NCI-H1930 (cell line): ENCODE data around the gene HOXB3.
"Not testable (repeated sequence)": the region's sequence is repeated elsewhere in the genome, so short reads cannot be mapped to it uniquely, and the experiment has no call there.

ENCODE experiments used
- DNase-seq, 2 experiments: peaks; one replicate each; lab custom pipeline; 2025; lab: John Stamatoyannopoulos, UW

Gene HOXB3

GRCh38 chr17:48545539-48545938 lies 44.5 kb downstream of the HOXB3 start:
- DNase-seq: no peak

GRCh38 chr17:48545022-48545375 lies 45.0 kb downstream of the HOXB3 start, which contains the start of gene HOXB2:
Gene HOXB2 (minus strand): TSS chr17:48545109. CDS start chr17:48544911, 198 bp downstream.
- peak; percentile 61 to 71 for DNase-seq

- DNase-seq: peak in 1 of 2 experiments; percentile 53
These were observed 45.6 kb downstream of the HOXB3 start for GRCh38 chr17:48544349-48545021.

GRCh38 chr17:48543854-48544348 lies 46.1 kb downstream of the HOXB3 start:
- no peak for DNase-seq

GRCh38 chr17:48543107-48543853 lies 46.8 kb downstream of the HOXB3 start:
- DNase-seq: peak in 1 of 2 experiments; percentile 28

DNA sequence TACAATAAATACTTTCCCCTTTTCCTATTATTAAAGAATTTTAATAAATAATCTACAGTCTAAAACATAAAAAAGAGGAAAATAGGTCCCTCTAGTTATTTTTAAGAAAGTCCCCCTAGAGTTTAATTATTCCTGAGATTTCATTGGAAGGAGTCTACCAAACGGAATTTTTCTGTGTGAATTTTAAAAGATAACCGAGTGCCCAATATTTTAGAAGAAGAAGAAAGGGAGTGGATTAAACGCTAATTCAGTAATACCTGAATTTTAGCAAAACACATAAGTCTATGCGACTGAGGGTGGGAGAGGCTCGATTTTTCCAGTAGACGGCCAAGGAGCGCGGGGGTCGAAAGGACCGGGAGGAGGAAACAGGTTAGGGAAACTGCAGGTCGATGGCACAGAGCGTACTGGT lies 47.3 kb downstream of the HOXB3 start:
- peak in 1 of 2 experiments; percentile 23 for DNase-seq

- peak in 1 of 2 experiments; percentile 44 for DNase-seq
These were observed 47.9 kb downstream of the HOXB3 start for GRCh38 chr17:48542114-48542656.

DNA sequence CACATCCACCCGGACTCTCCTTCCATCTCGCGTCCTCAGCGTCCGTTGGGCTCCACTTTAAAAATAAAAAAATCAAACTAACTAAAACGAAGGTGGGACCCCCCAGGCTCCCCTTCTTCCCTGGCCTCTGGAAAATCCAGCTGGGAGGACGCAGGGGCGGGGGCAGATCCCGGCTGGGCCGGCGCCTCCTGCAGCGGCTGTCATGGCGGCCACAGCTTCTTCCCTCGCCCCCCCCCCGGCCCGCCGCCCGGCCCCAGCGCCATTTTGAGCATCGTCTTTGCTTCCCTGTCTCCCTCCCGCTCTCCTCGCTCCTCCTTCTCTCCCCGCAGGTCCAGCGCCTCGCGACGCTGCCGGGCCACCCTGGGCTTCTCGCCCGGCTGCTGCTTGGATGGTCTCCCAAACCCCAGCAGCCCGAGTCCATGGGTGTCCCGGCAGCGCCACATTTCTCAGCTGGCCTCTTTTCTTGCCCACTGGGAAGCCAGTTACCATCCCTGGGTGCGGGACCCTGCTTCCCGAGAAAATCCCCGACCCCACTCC lies 48.4 kb downstream of the HOXB3 start:
- peak; percentile 39 to 44 for DNase-seq

GRCh38 chr17:48541036-48541576 lies 48.9 kb downstream of the HOXB3 start:
- DNase-seq: no peak

GRCh38 chr17:48540213-48540612 lies 49.8 kb downstream of the HOXB3 start:
- no peak for DNase-seq

GRCh38 chr17:48539177-48539576 lies 50.9 kb downstream of the HOXB3 start:
- no peak for DNase-seq

GRCh38 chr17:48537316-48537715 lies 52.7 kb downstream of the HOXB3 start:
- no peak for DNase-seq

DNA sequence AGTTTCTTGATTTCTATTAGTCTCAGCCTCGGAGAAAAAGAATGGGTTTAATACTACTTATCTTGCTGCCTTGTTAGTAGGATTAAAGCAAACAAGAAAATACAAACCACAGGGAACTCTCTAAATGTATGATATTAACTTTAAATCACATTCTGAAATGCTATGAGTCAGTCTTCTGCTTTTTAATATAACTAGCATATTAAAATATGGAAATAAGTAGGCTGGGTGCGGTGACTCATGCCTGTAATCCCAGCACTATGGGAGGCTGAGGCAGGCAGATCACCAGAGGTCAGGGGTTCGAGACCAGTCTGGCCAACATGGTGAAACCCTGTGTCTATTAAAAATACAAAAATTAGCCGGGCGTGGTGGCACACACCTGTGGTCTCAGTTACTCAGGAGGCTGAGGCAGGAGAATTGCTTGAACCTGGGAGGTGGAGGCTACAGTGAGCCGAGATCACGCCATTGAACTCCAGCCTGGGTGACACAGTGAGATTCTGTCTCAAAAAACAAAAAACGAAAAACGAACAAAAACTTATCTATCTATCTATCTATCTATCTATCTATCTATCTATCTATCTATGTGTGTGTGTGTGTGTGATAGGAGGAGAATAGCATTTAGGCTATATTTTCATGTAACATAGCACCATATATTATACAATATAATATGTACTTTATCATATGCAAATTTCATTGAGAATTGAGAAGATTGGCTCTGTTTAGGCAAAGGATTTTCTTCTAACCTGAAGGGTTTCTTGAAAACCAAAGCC lies 54.1 kb downstream of the HOXB3 start:
- not testable (repeated sequence) for DNase-seq

DNA sequence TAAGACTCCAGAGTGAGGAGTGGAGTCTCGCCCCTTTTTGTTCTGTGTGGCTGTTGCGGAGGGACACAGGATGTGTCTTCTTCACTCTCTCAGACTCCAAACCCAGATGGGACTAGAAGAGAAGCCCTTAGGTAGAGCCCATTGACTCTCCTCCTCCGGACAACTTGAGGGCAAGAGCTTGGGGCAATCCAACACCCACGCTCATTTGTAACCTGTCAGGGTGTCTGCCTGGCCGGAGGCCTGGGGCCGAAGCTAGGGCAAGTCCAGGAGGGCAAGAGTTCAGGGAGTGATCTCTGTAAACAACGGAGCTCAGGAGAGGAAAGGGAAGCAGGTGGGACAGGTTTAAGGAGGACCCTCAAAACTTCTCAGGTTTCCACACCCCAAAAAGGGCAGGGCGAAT lies 57.8 kb downstream of the HOXB3 start:
- no peak for DNase-seq

GRCh38 chr17:48530887-48531272 lies 59.2 kb downstream of the HOXB3 start, which contains the start of gene HOXB1:
Gene HOXB1 (minus strand): TSS chr17:48531011. CDS start chr17:48530904, 107 bp downstream.
- no peak for DNase-seq

- no peak for DNase-seq
These were observed 59.7 kb downstream of the HOXB3 start for GRCh38 chr17:48530208-48530886.

DNA sequence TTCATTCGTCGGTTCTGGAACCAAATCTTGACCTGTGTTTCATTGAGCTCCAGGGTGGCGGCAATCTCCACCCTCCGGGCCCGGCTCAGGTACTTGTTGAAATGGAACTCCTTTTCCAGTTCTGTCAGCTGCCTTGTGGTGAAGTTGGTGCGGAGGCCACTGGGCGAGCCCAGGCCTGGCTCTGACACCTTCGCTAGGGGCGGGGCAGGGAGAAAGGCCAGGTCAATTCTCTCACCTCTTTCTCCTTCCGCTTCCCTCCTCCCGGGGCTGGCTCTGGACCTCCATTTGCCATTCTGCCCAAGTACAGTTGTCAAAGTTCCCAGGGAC lies 60.4 kb downstream of the HOXB3 start:
- DNase-seq: no peak

- DNase-seq: no peak
These were observed 60.9 kb downstream of the HOXB3 start for GRCh38 chr17:48528936-48529682.

GRCh38 chr17:48528153-48528935 lies 61.7 kb downstream of the HOXB3 start:
- DNase-seq: no peak

- DNase-seq: no peak
These were observed 62.5 kb downstream of the HOXB3 start for GRCh38 chr17:48527547-48527932.
